GM12892 (cell line): Measurements from ENCODE around the gene HOATZ.

Experiments
- POLR2A ChIP-seq: IDR thresholded peaks from 2 replicates; pipeline ENCODE4 v1.6.1; 2011; ENCODE audit warnings: low read depth, low read length, control low read depth
- POLR2AphosphoS5 ChIP-seq: IDR thresholded peaks from 2 replicates; pipeline ENCODE4 v1.6.1; 2011; ENCODE audit warnings: low read depth, low read length, control low read depth
- TAF1 ChIP-seq: IDR thresholded peaks from 2 replicates; pipeline ENCODE4 v1.6.1; 2011; ENCODE audit warnings: low read depth, mild to moderate bottlenecking, control low read depth, low read length, borderline replicate concordance

- TF ChIP-seq POLR2AphosphoS5 (no peak), POLR2A (no peak), TAF1 (no peak)
Measured at GRCh38 chr11:111515591-111515990, 1.0 kb downstream of the HOATZ start.
